Liver (tissue), 3 donors: Measurements from ENCODE around the gene ZNF92.
A peak's percentile ranks its signal among the peaks of the same experiment; 100 is the strongest.
"Not testable (repeated sequence)": the region's sequence is repeated elsewhere in the genome, so short reads cannot be mapped to it uniquely, and the experiment has no call there.

Experiments used
- GABPA ChIP-seq, 2 donors: IDR thresholded peaks in 1 of 2; conservative IDR thresholded peaks in 1 of 2; 2 replicates each; pipeline ENCODE4 v1.6.1; 2016; ENCODE audit warnings: antibody characterized with exemption in 2 of 2, mild to moderate bottlenecking in 1 of 2, moderate library complexity in 1 of 2
- RAD21 ChIP-seq, 2 donors: IDR thresholded peaks; 2 replicates each; pipeline ENCODE4 v1.6.1; 2016; ENCODE audit warnings: antibody characterized with exemption in 2 of 2, mild to moderate bottlenecking in 2 of 2
- REST ChIP-seq: IDR thresholded peaks from 2 replicates; pipeline ENCODE4 v1.6.1; 2016; ENCODE audit warnings: antibody characterized with exemption, mild to moderate bottlenecking
- SP1 ChIP-seq: IDR thresholded peaks from 2 replicates; pipeline ENCODE4 v1.6.1; 2018; ENCODE audit warnings: antibody characterized with exemption, mild to moderate bottlenecking
- TF ChIP-seq, protein P1 (sequence below): fragments of 150-350 bp; IDR thresholded peaks from 2 replicates; pipeline ENCODE4 v1.5.1; 2017; ENCODE audit warnings: improper control_type of control experiment, low read depth, low read length; ENCODE audit not compliant: missing input control
- donor health status: healthy.
- donor health status: healthy.

DNA sequence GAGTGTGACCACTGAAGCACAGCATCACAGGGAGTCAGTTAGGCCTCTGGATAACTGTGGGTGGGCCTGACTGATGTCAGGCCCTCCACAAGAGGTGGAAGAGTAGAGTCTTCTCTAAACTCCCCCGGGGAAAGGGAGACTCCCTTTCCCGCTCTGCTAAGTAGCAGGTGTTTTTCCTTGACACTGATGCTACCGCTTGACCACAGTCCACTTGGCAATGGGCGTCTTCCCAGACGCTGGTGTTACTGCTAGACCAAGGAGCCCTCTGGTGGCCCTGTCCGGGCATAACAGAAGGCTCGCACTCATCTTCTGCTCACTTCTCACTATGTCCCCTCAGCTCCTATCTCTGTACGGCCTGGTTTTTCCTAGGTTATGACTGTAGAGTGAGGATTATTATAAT, 73.4 kb downstream of the ZNF92 start:
- not testable (repeated sequence) for TF ChIP-seq SP1; REST; GABPA (IDR thresholded peaks at IDR 0.05 in 1 of 2, conservative IDR thresholded peaks at IDR 0.05 in 1 of 2)
- TF ChIP-seq, protein P1, sequence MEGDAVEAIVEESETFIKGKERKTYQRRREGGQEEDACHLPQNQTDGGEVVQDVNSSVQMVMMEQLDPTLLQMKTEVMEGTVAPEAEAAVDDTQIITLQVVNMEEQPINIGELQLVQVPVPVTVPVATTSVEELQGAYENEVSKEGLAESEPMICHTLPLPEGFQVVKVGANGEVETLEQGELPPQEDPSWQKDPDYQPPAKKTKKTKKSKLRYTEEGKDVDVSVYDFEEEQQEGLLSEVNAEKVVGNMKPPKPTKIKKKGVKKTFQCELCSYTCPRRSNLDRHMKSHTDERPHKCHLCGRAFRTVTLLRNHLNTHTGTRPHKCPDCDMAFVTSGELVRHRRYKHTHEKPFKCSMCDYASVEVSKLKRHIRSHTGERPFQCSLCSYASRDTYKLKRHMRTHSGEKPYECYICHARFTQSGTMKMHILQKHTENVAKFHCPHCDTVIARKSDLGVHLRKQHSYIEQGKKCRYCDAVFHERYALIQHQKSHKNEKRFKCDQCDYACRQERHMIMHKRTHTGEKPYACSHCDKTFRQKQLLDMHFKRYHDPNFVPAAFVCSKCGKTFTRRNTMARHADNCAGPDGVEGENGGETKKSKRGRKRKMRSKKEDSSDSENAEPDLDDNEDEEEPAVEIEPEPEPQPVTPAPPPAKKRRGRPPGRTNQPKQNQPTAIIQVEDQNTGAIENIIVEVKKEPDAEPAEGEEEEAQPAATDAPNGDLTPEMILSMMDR, result peak; percentile 12
- peak; percentile 45 to 68 for TF ChIP-seq RAD21 (IDR thresholded peaks at IDR 0.05)
